DMS 273 (cell line): ENCODE data around the gene GPR35.

Experiments used
- DNase-seq: peaks from one replicate; lab custom pipeline; 2025; ENCODE audit not compliant: unreplicated experiment; lab: John Stamatoyannopoulos, UW

GPR35 gene

GRCh38 chr2:240588669-240589068 lies 36.6 kb upstream of the GPR35 start:
- DNase-seq = no peak

GRCh38 chr2:240589375-240589774 lies 35.9 kb upstream of the GPR35 start:
- DNase-seq = no peak

GRCh38 chr2:240589850-240590525 lies 35.3 kb upstream of the GPR35 start:
- no peak for DNase-seq

GRCh38 chr2:240590681-240591111 lies 34.6 kb upstream of the GPR35 start:
- DNase-seq = no peak

GRCh38 chr2:240591226-240591625 lies 34.1 kb upstream of the GPR35 start:
- no peak for DNase-seq

- DNase-seq = no peak
Observed at GRCh38 chr2:240591784-240592183, 33.5 kb upstream of the GPR35 start.

GRCh38 chr2:240593026-240593702 lies 32.1 kb upstream of the GPR35 start:
- peak; percentile 96 for DNase-seq

- DNase-seq = no peak
Observed at GRCh38 chr2:240593703-240594451, 31.4 kb upstream of the GPR35 start.

GRCh38 chr2:240594511-240595380 lies 30.5 kb upstream of the GPR35 start:
- DNase-seq = no peak

GRCh38 chr2:240595381-240596079 lies 29.8 kb upstream of the GPR35 start:
- DNase-seq = peak; percentile 77

GRCh38 chr2:240596080-240596460 lies 29.2 kb upstream of the GPR35 start:
- no peak for DNase-seq

- DNase-seq = no peak
Observed at GRCh38 chr2:240596491-240596931, 28.8 kb upstream of the GPR35 start.

GRCh38 chr2:240597054-240597418 lies 28.2 kb upstream of the GPR35 start:
- DNase-seq = no peak

GRCh38 chr2:240597419-240598181 lies 27.7 kb upstream of the GPR35 start:
- DNase-seq = no peak

- no peak for DNase-seq
Observed at GRCh38 chr2:240598311-240598911, 26.9 kb upstream of the GPR35 start.

- DNase-seq = no peak
Observed at GRCh38 chr2:240599141-240599583, 26.1 kb upstream of the GPR35 start.

- DNase-seq = no peak
Observed at GRCh38 chr2:240600451-240600961, 24.8 kb upstream of the GPR35 start.

- no peak for DNase-seq
Observed at GRCh38 chr2:240601061-240601830, 24.0 kb upstream of the GPR35 start.
